Measurements from ENCODE around the gene EXOC4.

Gene EXOC4

GRCh38 chr7:133344275-133344674, 91.4 kb downstream of the EXOC4 start:
- no peaks in the 10 kb centered on the region for H3F3A ChIP-seq (ENCODE audit: low read depth)
- H3K4me1 ChIP-seq (ENCODE audit: insufficient read depth, low read length, poor library complexity, severe bottlenecking), result no peaks in the 10 kb centered on the region
- no peak overlapping the region for H2AFZ ChIP-seq (ENCODE audit: low read length)
- no peaks in the 10 kb centered on the region for H3K9me2 ChIP-seq (replicated peaks; ENCODE audit: low read depth, low read length)
- no peak for TF ChIP-seq EZH2phosphoT487 (IDR thresholded peaks at IDR 0.05; ENCODE audit: borderline replicate concordance)
- peak; percentile 75 for TF ChIP-seq CTCF (conservative IDR thresholded peaks at IDR 0.05; ENCODE audit: low read length)
- peaks cover 8% of the 10 kb centered on the region; the same call in 1 of the 2 replicates for H3K79me2 ChIP-seq (ENCODE audit: insufficient read depth, low read length)
- no peaks in the 10 kb centered on the region for H4K20me1 ChIP-seq (ENCODE audit: insufficient read depth, low read length, poor library complexity, severe bottlenecking)
- H3K36me3 ChIP-seq (ENCODE audit: insufficient read depth, low read length), result peaks cover 7% of the 10 kb centered on the region; the same call in 1 of the 2 replicates
- H3K4me3 ChIP-seq (ENCODE audit: low read length, poor library complexity, severe bottlenecking), result no peak overlapping the region
- H3K27me3 ChIP-seq (ENCODE audit: insufficient read depth, low read length, poor library complexity, severe bottlenecking), result no peaks in the 10 kb centered on the region
- H3K9ac ChIP-seq (ENCODE audit: low read depth, low read length, poor library complexity, severe bottlenecking), result no peak overlapping the region
- no peak overlapping the region for H3K4me2 ChIP-seq (ENCODE audit: low read depth, low read length, poor library complexity, severe bottlenecking)
- H3K9me3 ChIP-seq (ENCODE audit: insufficient read depth, low read depth, low read length), result peaks cover 10% of the 10 kb centered on the region; the same call in 1 of the 2 replicates

- Histone ChIP-seq H3K4me1 (ENCODE audit: insufficient read depth, low read length, poor library complexity, severe bottlenecking) (no peaks in the 10 kb centered on the region), H3K4me2 (ENCODE audit: low read depth, low read length, poor library complexity, severe bottlenecking) (no peak overlapping the region), H4K20me1 (ENCODE audit: insufficient read depth, low read length, poor library complexity, severe bottlenecking) (no peaks in the 10 kb centered on the region), H2AFZ (ENCODE audit: low read length) (no peak overlapping the region), H3K36me3 (ENCODE audit: insufficient read depth, low read length) (no peaks in the 10 kb centered on the region), H3K9me2 (replicated peaks; ENCODE audit: low read depth, low read length) (no peaks in the 10 kb centered on the region), H3F3A (ENCODE audit: low read depth) (no peaks in the 10 kb centered on the region), H3K9me3 (ENCODE audit: insufficient read depth, low read depth, low read length) (0 out of 2 replicates have a peak, but pooled peaks cover 5% of the 10 kb centered on the region), H3K4me3 (ENCODE audit: low read length, poor library complexity, severe bottlenecking) (no peak overlapping the region), H3K27me3 (ENCODE audit: insufficient read depth, low read length, poor library complexity, severe bottlenecking) (no peaks in the 10 kb centered on the region), H3K79me2 (ENCODE audit: insufficient read depth, low read length) (peaks cover 8% of the 10 kb centered on the region; the same call in 1 of the 2 replicates), H3K9ac (ENCODE audit: low read depth, low read length, poor library complexity, severe bottlenecking) (no peak overlapping the region)
- TF ChIP-seq CTCF (conservative IDR thresholded peaks at IDR 0.05; ENCODE audit: low read length) (no peak), EZH2phosphoT487 (IDR thresholded peaks at IDR 0.05; ENCODE audit: borderline replicate concordance) (no peak)
These were observed 93.0 kb downstream of the EXOC4 start for GRCh38 chr7:133345690-133346421.

- H2AFZ ChIP-seq (ENCODE audit: low read length), result no peak overlapping the region
- TF ChIP-seq CTCF (conservative IDR thresholded peaks at IDR 0.05; ENCODE audit: low read length), result no peak
- no peak for TF ChIP-seq EZH2phosphoT487 (IDR thresholded peaks at IDR 0.05; ENCODE audit: borderline replicate concordance)
- H3K9ac ChIP-seq (ENCODE audit: low read depth, low read length, poor library complexity, severe bottlenecking), result no peak overlapping the region
- no peaks in the 10 kb centered on the region for H3K9me2 ChIP-seq (replicated peaks; ENCODE audit: low read depth, low read length)
- no peaks in the 10 kb centered on the region for H3F3A ChIP-seq (ENCODE audit: low read depth)
- no peaks in the 10 kb centered on the region for H4K20me1 ChIP-seq (ENCODE audit: insufficient read depth, low read length, poor library complexity, severe bottlenecking)
- H3K27me3 ChIP-seq (ENCODE audit: insufficient read depth, low read length, poor library complexity, severe bottlenecking), result no peaks in the 10 kb centered on the region
- H3K79me2 ChIP-seq (ENCODE audit: insufficient read depth, low read length), result peaks cover under 1% of the 10 kb centered on the region; the same call in 1 of the 2 replicates
- no peaks in the 10 kb centered on the region for H3K36me3 ChIP-seq (ENCODE audit: insufficient read depth, low read length)
- H3K4me3 ChIP-seq (ENCODE audit: low read length, poor library complexity, severe bottlenecking), result no peak overlapping the region
- no peaks in the 10 kb centered on the region for H3K4me1 ChIP-seq (ENCODE audit: insufficient read depth, low read length, poor library complexity, severe bottlenecking)
- peaks cover 14% of the 10 kb centered on the region; the same call in 1 of the 2 replicates for H3K9me3 ChIP-seq (ENCODE audit: insufficient read depth, low read depth, low read length)
- H3K4me2 ChIP-seq (ENCODE audit: low read depth, low read length, poor library complexity, severe bottlenecking), result no peak overlapping the region
These were observed 95.4 kb downstream of the EXOC4 start for GRCh38 chr7:133348250-133348649.
